IPS-18a (cell line): ENCODE results near the gene ARFGAP1.
"Not testable (repeated sequence)": the region's sequence is repeated elsewhere in the genome, so short reads cannot be mapped to it uniquely, and the experiment has no call there.

Source experiments
- H3K27ac ChIP-seq: one replicate; pipeline ENCODE4 v1.5.1; 2013; ENCODE audit warnings: low read length
- H3K27me3 ChIP-seq: one replicate; pipeline ENCODE4 v1.6.1; 2013; ENCODE audit warnings: mild to moderate bottlenecking, low read length; ENCODE audit not compliant: control insufficient read depth, insufficient read depth
- H3K36me3 ChIP-seq: one replicate; pipeline ENCODE4 v1.6.1; 2013; ENCODE audit warnings: low read depth, low read length; ENCODE audit not compliant: control insufficient read depth
- H3K4me1 ChIP-seq: one replicate; pipeline ENCODE4 v1.6.1; 2013; ENCODE audit warnings: low read depth, low read length; ENCODE audit not compliant: control insufficient read depth
- H3K4me3 ChIP-seq: one replicate; pipeline ENCODE4 v1.5.1; 2013; ENCODE audit warnings: low read length
- H3K9ac ChIP-seq: one replicate; pipeline ENCODE4 v1.6.1; 2013; ENCODE audit warnings: mild to moderate bottlenecking, low read length, moderate library complexity
- H3K9me3 ChIP-seq: one replicate; pipeline ENCODE4 v1.6.1; 2013; ENCODE audit warnings: low read depth, low read length; ENCODE audit not compliant: control insufficient read depth

ARFGAP1 gene

DNA sequence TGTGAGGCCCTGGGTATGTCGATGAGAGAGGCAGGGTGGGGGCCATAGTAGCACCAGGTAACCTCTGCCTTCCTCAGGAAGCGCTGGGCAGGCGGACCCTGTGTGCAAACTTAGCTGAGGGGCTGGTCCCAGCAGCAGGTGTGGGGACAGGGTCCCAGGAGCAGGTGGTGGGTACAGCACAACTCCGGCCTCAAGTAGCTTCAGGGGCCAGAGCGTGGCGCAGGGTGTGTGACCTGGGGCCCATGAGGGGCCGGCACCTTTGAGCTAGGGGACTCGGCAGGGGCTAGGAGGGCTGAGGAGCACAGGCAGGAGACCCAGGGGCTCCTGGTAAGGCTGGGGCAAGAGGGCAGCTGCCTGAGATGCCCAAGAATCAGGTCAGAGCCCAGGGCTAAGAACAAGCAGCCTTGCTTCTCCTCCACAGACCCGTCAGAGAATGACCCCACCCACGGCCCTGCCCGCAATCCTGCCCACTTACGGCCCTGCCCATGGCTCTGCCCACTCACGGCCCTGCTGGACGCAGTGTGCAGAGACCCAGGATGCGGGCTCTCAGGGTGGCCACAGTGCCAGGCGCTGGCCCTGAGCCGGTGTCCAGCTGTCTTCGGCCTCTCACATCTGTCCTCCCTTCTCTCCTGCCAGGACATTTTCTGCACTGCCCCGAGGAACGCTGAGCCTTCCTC lies 57.6 kb downstream of the ARFGAP1 start:
- H3K4me1 ChIP-seq, result no peaks in the 10 kb centered on the region
- no peak overlapping the region for H3K27ac ChIP-seq
- H3K4me3 ChIP-seq, result no peak overlapping the region
- H3K27me3 ChIP-seq, result no peaks in the 10 kb centered on the region
- H3K9me3 ChIP-seq, result no peaks in the 10 kb centered on the region
- no peaks in the 10 kb centered on the region for H3K36me3 ChIP-seq
- no peak overlapping the region for H3K9ac ChIP-seq

GRCh38 chr20:63330940-63331339 lies 58.3 kb downstream of the ARFGAP1 start:
- Histone ChIP-seq H3K4me3 (no peak overlapping the region), H3K36me3 (no peaks in the 10 kb centered on the region), H3K9me3 (no peaks in the 10 kb centered on the region), H3K27me3 (no peaks in the 10 kb centered on the region), H3K4me1 (no peaks in the 10 kb centered on the region), H3K27ac (no peak overlapping the region), H3K9ac (no peak overlapping the region)

DNA sequence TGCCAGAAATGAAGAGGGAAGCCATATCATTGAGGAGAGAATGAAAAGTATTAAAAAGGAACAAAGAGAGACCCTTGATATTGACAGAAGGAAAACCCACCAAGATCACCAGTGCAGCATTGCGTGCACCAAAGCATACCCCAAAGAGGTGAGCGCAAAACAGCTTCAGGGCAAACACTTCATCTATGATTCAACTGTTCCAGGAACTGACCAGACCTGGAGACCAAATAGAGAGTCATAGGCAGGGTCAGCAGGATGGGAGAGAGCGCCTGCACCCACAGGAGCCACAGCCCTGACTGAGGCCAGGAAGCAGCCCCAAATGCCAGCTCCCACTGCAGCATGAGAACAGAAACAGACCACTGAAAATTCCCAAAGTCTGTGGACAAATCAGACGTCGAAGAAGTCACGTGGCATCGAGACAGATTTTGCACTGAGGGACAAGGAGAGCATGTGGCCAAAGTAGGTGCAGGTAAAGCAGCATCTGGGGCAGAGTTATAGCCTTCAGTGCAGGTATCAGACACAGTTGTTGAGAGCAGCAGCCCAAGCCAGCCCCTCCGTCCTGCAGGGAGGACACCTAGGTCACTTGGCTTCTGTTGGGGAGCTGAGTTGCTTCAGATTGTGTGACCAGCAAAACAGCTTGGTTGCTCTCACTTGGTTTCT lies 59.3 kb downstream of the ARFGAP1 start:
- no peaks in the 10 kb centered on the region for H3K9me3 ChIP-seq
- H3K27me3 ChIP-seq, result peaks cover 5% of the 10 kb centered on the region
- no peak overlapping the region for H3K27ac ChIP-seq
- no peak overlapping the region for H3K9ac ChIP-seq
- H3K4me1 ChIP-seq, result no peaks in the 10 kb centered on the region
- no peak overlapping the region for H3K4me3 ChIP-seq
- no peaks in the 10 kb centered on the region for H3K36me3 ChIP-seq

DNA sequence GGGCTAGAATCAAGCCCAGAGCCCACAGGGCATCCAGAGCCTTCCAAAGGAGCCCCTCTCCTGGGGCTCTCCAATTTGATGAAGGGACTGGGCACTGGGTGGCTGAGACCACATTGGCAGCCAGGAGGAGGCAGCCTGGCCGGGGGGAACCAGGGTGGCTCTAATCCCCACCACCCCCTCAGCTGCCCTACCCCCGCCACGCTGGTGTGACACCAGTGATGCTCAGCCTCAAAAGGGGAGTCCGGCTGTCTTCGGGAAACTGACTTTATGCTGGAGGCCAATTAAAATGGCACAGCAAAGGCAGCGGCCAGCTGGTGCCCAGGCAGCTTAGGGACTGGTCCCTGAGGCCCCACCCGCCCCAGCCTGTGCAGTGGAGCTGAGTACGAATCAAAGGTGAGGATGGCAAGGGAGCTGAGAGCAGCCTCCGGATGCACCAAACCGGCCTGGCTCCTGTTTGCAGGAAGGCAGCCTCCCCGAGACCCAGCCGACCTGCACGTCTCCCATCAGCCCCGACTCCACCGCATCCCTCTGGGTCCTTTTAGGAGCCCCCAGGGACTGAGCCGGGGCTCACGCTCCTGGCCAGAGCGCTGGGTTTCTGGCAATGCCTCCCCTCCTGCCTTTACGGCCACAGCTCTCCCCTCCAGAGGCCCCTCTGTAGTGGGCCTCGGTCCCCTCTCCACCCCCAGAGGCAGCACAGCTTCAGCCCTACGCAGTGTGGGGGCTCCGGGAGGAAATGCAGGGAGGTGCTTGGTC lies 60.1 kb downstream of the ARFGAP1 start:
- no peak overlapping the region for H3K4me3 ChIP-seq
- no peaks in the 10 kb centered on the region for H3K9me3 ChIP-seq
- no peak overlapping the region for H3K9ac ChIP-seq
- H3K4me1 ChIP-seq, result no peaks in the 10 kb centered on the region
- H3K27me3 ChIP-seq, result peaks cover 9% of the 10 kb centered on the region
- H3K36me3 ChIP-seq, result no peaks in the 10 kb centered on the region
- H3K27ac ChIP-seq, result no peak overlapping the region

GRCh38 chr20:63333241-63333836 lies 60.7 kb downstream of the ARFGAP1 start:
- Histone ChIP-seq H3K27me3 (peaks cover 13% of the 10 kb centered on the region), H3K4me1 (no peaks in the 10 kb centered on the region), H3K36me3 (no peaks in the 10 kb centered on the region), H3K4me3 (no peak overlapping the region), H3K9me3 (no peaks in the 10 kb centered on the region), H3K9ac (no peak overlapping the region), H3K27ac (no peak overlapping the region)

GRCh38 chr20:63334356-63334755 lies 61.7 kb downstream of the ARFGAP1 start:
- Histone ChIP-seq H3K9me3 (no peaks in the 10 kb centered on the region), H3K4me3 (no peak overlapping the region), H3K9ac (no peak overlapping the region), H3K27ac (no peak overlapping the region), H3K27me3 (peaks cover 13% of the 10 kb centered on the region), H3K4me1 (no peaks in the 10 kb centered on the region), H3K36me3 (no peaks in the 10 kb centered on the region)

DNA sequence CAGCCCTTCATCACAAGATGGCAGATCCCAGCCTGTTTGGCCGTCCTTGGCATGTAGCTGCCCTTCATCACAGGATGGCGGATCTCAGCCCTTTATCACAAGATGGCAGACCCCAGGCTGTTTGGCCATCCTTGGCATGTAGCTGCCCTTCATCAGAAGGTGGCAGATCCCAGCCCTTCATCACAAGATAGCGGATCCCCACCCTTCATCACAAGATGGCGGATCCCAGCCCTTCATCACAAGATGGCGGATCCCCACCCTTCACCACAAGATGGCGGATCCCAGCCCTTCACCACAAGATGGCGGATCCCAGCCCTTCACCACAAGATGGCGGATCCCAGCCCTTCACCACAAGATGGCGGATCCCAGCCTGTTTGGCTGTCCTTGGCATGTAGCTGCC lies 62.4 kb downstream of the ARFGAP1 start:
- not testable (repeated sequence) for H3K36me3 ChIP-seq, H3K4me1 ChIP-seq, H3K4me3 ChIP-seq, H3K9me3 ChIP-seq, H3K9ac ChIP-seq, H3K27ac ChIP-seq
- H3K27me3 ChIP-seq, result peaks cover 13% of the 10 kb centered on the region

- H3K9me3 ChIP-seq, result no peaks in the 10 kb centered on the region
- no peaks in the 10 kb centered on the region for H3K36me3 ChIP-seq
- no peak overlapping the region for H3K9ac ChIP-seq
- H3K4me3 ChIP-seq, result no peak overlapping the region
- H3K27ac ChIP-seq, result no peak overlapping the region
- H3K4me1 ChIP-seq, result no peaks in the 10 kb centered on the region
- peaks cover 13% of the 10 kb centered on the region for H3K27me3 ChIP-seq
Measured at GRCh38 chr20:63335711-63336110, 63.1 kb downstream of the ARFGAP1 start.

- peaks cover 13% of the 10 kb centered on the region for H3K27me3 ChIP-seq
- no peak overlapping the region for H3K27ac ChIP-seq
- no peaks in the 10 kb centered on the region for H3K9me3 ChIP-seq
- no peaks in the 10 kb centered on the region for H3K36me3 ChIP-seq
- no peak overlapping the region for H3K9ac ChIP-seq
- H3K4me3 ChIP-seq, result no peak overlapping the region
- no peaks in the 10 kb centered on the region for H3K4me1 ChIP-seq
Measured at GRCh38 chr20:63336232-63336752, 63.7 kb downstream of the ARFGAP1 start.

GRCh38 chr20:63337786-63338420 lies 65.3 kb downstream of the ARFGAP1 start:
- Histone ChIP-seq H3K4me1 (no peaks in the 10 kb centered on the region), H3K4me3 (no peak overlapping the region), H3K9me3 (no peaks in the 10 kb centered on the region), H3K36me3 (no peaks in the 10 kb centered on the region), H3K9ac (no peak overlapping the region), H3K27ac (no peak overlapping the region), H3K27me3 (peaks cover 13% of the 10 kb centered on the region)
